Hematopoietic multipotent progenitor cell treated with erythropoietin and hydrocortisone succinate and interleukin-3 and kit ligand, for 17 days (in vitro differentiated cells): ENCODE results near the gene PROSER1.
"Not testable (repeated sequence)": the region's sequence is repeated elsewhere in the genome, so short reads cannot be mapped to it uniquely, and the experiment has no call there.

Source experiments
- DNase-seq: peaks from one replicate; pipeline ENCODE4 v3.0.0-alpha.2; 2015; ENCODE audit warnings: low spot score

The PROSER1 gene

GRCh38 chr13:39037880-39038568 lies at the start of gene PROSER1, which contains the start of gene NHLRC3:
TSS of gene PROSER1 (minus strand) at chr13:39038089. CDS start at chr13:39037242, 847 bp downstream.
TSS of gene NHLRC3 (plus strand) at chr13:39038456. CDS start at chr13:39038640, 184 bp downstream.
- DNase-seq: peak; percentile 65

- DNase-seq: not testable (repeated sequence)
Observed at GRCh38 chr13:39086251-39086945, 48.5 kb upstream of the PROSER1 start.

- DNase-seq: no peak
Observed at GRCh38 chr13:39073983-39074382, 36.1 kb upstream of the PROSER1 start.

GRCh38 chr13:39072842-39073241 lies 35.0 kb upstream of the PROSER1 start:
- no peak for DNase-seq

- no peak for DNase-seq
Observed at GRCh38 chr13:39062004-39062403, 24.1 kb upstream of the PROSER1 start.

GRCh38 chr13:39058040-39058439 lies 20.2 kb upstream of the PROSER1 start:
- no peak for DNase-seq

GRCh38 chr13:39056018-39056417 lies 18.1 kb upstream of the PROSER1 start:
- no peak for DNase-seq

GRCh38 chr13:39054112-39054511 lies 16.2 kb upstream of the PROSER1 start:
- DNase-seq: no peak

GRCh38 chr13:39052944-39053343 lies 15.1 kb upstream of the PROSER1 start:
- DNase-seq: no peak

- DNase-seq: peak; percentile 31
Observed at GRCh38 chr13:39051157-39051556, 13.3 kb upstream of the PROSER1 start.

- DNase-seq: no peak
Observed at GRCh38 chr13:39049274-39049673, 11.4 kb upstream of the PROSER1 start.

GRCh38 chr13:39048806-39049205 lies 10.9 kb upstream of the PROSER1 start:
- DNase-seq: no peak

GRCh38 chr13:39047560-39047959 lies 9.7 kb upstream of the PROSER1 start:
- DNase-seq: no peak

- DNase-seq: no peak
Observed at GRCh38 chr13:39044536-39044935, 6.6 kb upstream of the PROSER1 start.

GRCh38 chr13:39040206-39040605 lies 2.3 kb upstream of the PROSER1 start:
- DNase-seq: no peak

GRCh38 chr13:39039041-39039440 lies 1.2 kb upstream of the PROSER1 start:
- DNase-seq: no peak

GRCh38 chr13:39038569-39039030 lies 711 bp upstream of the PROSER1 start:
- DNase-seq: peak; percentile 24

GRCh38 chr13:39037410-39037879 lies 444 bp downstream of the PROSER1 start:
- peak; percentile 29 for DNase-seq

GRCh38 chr13:39036212-39036611 lies 1.7 kb downstream of the PROSER1 start:
- DNase-seq: no peak

- no peak for DNase-seq
Observed at GRCh38 chr13:39035799-39036198, 2.1 kb downstream of the PROSER1 start.

GRCh38 chr13:39035204-39035603 lies 2.7 kb downstream of the PROSER1 start:
- peak; percentile 11 for DNase-seq

GRCh38 chr13:39034085-39034484 lies 3.8 kb downstream of the PROSER1 start:
- DNase-seq: no peak

- DNase-seq: no peak
Observed at GRCh38 chr13:39032150-39032549, 5.7 kb downstream of the PROSER1 start.
